Activated CD8-positive, alpha-beta T cell treated with anti-CD3 and anti-CD28 coated beads for 36 hours (primary cell): Measurements from ENCODE around the gene OARD1. TPM values are rescaled to one million over a fixed set of nuclear protein-coding genes. Genes with fewer than 3 reads are reported as not detected.

Source experiments
- ATAC-seq: fragments of 200-7000 bp; cut with Tn5 transposase; one replicate; pipeline ENCODE4 v1.10.0; 2021; ENCODE audit warnings: mild to moderate bottlenecking, moderate library complexity
- CTCF ChIA-PET: fragments of 350-600 bp; sonication (Branson Sonifier 250); formaldehyde crosslinking; loops from one replicate; lab custom pipeline; 2021; ENCODE audit warnings: antibody characterized with exemption; lab: Charles Lee
- POLR2A ChIA-PET: fragments of 350-600 bp; sonication (Branson Sonifier 250); formaldehyde crosslinking; loops from one replicate; lab custom pipeline; 2021; ENCODE audit warnings: antibody characterized with exemption; lab: Charles Lee
- DNase-seq: peaks from one replicate; pipeline ENCODE4 v3.0.0-alpha.2; 2020
- H3K27ac Mint-ChIP-seq: one replicate; pipeline ENCODE4 v1.8.0; 2021; ENCODE audit warnings: mild to moderate bottlenecking, mixed read lengths
- H3K27me3 Mint-ChIP-seq: one replicate; pipeline ENCODE4 v1.8.0; 2021; ENCODE audit warnings: mixed read lengths
- H3K36me3 Mint-ChIP-seq: one replicate; pipeline ENCODE4 v1.8.0; 2021; ENCODE audit warnings: low read depth, mixed read lengths
- H3K4me1 Mint-ChIP-seq: one replicate; pipeline ENCODE4 v1.8.0; 2021; ENCODE audit warnings: low read depth, mixed read lengths
- H3K4me3 Mint-ChIP-seq: one replicate; pipeline ENCODE4 v1.8.0; 2021; ENCODE audit warnings: mild to moderate bottlenecking, moderate library complexity, mixed read lengths
- H3K9me3 Mint-ChIP-seq: one replicate; pipeline ENCODE4 v1.8.0; 2021; ENCODE audit warnings: mixed read lengths
- CTCF ChIP-seq: fragments of 200-600 bp; IDR thresholded peaks from one replicate; pipeline ENCODE4 v1.8.0; 2022; ENCODE audit warnings: antibody characterized with exemption, mild to moderate bottlenecking
- intact Hi-C: fragments of 100-400 bp; cut with micrococcal nuclease; formaldehyde crosslinking; loops from one replicate; pipeline ENCODE4 v1.10.0; 2022
- total RNA-seq, 2 experiments: library from RNA; stranded (reverse); gene quantifications; one replicate each; pipeline ENCODE4 v1.2.3, GENCODE V29; 2021

The OARD1 gene
- total RNA-seq, 2 experiments from 2014 or later: 45.8 to 48.4 TPM

- CTCF ChIA-PET: interaction anchor here (0.7 to 4.3 kb wide), 2 partner anchors 8 to 20 kb away, joined by 3 to 20 read pairs; partner anchors contain the start of gene UNC5CL
- POLR2A ChIA-PET: no interaction called here
- intact Hi-C loops: no loop called here
- Mint-ChIP-seq H3K27me3 (no peaks in the 10 kb centered on the region), H3K4me3 (no peak overlapping the region), H3K27ac (no peak overlapping the region), H3K9me3 (no peaks in the 10 kb centered on the region), H3K4me1 (peaks cover 13% of the 10 kb centered on the region), H3K36me3 (peaks cover 8% of the 10 kb centered on the region)
- no peak for ATAC-seq
- TF ChIP-seq CTCF: no peak
- DNase-seq: no peak
Observed at GRCh38 chr6:41047745-41048732, 24.1 kb downstream of the OARD1 start.

- ATAC-seq (no peak), DNase-seq (no peak)
- Mint-ChIP-seq H3K4me1 (peaks cover 7% of the 10 kb centered on the region), H3K9me3 (no peaks in the 10 kb centered on the region), H3K27me3 (no peaks in the 10 kb centered on the region), H3K27ac (no peak overlapping the region), H3K36me3 (peaks cover 8% of the 10 kb centered on the region), H3K4me3 (no peak overlapping the region)
- POLR2A ChIA-PET: no interaction called here
- TF ChIP-seq CTCF: no peak
- intact Hi-C loops: no loop called here
- CTCF ChIA-PET: interaction anchor here (0.7 to 4.3 kb wide), 3 partner anchors 8 to 19 kb away, joined by 3 to 20 read pairs (median 18); partner anchors contain the start of gene UNC5CL
Observed at GRCh38 chr6:41047306-41047705, 24.9 kb downstream of the OARD1 start.

DNA sequence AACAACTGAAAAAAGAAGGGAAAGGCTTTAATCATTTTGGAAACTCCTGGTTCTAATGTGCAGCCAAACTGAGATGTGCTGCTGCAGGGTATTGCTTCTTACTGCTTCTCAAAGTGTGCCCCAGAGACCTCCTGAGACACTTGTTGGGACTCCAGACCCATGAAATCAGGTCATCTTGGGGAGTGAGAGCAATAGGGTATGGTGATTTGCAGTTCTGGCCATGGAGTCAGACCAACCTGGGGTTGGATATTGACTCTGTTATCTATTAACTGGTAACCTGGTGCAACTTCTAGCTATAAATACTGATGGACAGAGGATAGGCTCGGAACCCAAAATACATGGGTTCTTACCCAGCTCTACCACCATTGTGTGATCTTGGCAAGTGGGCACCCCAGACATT lies 26.1 kb downstream of the OARD1 start:
- no peak overlapping the region for H3K27ac Mint-ChIP-seq
- ATAC-seq (no peak), DNase-seq (no peak)
- H3K27me3 Mint-ChIP-seq: no peaks in the 10 kb centered on the region
- no peak for TF ChIP-seq CTCF
- no peaks in the 10 kb centered on the region for H3K9me3 Mint-ChIP-seq
- ChIA-PET CTCF (interaction anchor here (1.0 to 2.7 kb wide), 4 partner anchors 9 to 137 kb away, joined by 3 to 18 read pairs (median 4); no protein-coding TSS in a partner anchor), POLR2A (interaction anchor here (1.0 kb wide), 1 partner anchor 10 kb away, joined by 3 read pairs; no protein-coding TSS in a partner anchor)
- H3K36me3 Mint-ChIP-seq: peaks cover 2% of the 10 kb centered on the region
- intact Hi-C loops: no loop called here
- H3K4me3 Mint-ChIP-seq: no peak overlapping the region
- H3K4me1 Mint-ChIP-seq: no peaks in the 10 kb centered on the region

DNA sequence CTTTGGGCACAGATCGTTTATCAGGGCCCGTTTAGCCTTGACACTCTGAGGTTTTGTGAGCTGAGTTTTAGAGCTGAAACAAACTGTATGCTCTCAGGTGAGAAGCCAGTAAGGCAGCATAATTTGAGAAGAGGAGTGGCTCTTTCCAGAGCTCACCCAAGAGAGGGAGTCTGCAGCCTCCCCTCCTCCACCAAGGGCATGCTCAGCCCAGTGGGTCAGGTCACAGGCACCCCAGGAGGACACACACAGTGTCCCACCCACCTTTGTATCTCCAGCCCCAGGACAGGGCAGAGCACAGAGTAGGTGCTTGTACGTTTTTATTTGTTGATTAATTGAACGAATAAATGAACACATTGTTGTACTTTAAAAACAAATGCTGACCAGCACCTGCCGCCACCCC lies 26.5 kb downstream of the OARD1 start:
- no peak for TF ChIP-seq CTCF
- CTCF ChIA-PET: interaction anchor here (1.2 to 2.7 kb wide), 3 partner anchors 9 to 137 kb away, joined by 3 to 18 read pairs (median 3); no protein-coding TSS in a partner anchor

More for the DNA sequence above, 26.5 kb downstream of the OARD1 start:
- intact Hi-C loops: no loop called here
- H3K4me3 Mint-ChIP-seq: no peak overlapping the region
- peaks cover 2% of the 10 kb centered on the region for H3K36me3 Mint-ChIP-seq
- no peak overlapping the region for H3K27ac Mint-ChIP-seq
- ATAC-seq: no peak
- peaks cover 4% of the 10 kb centered on the region for H3K4me1 Mint-ChIP-seq
- H3K9me3 Mint-ChIP-seq: no peaks in the 10 kb centered on the region
- POLR2A ChIA-PET: interaction anchor here (1.0 kb wide), 1 partner anchor 17 kb away, joined by 3 read pairs; no protein-coding TSS in a partner anchor
- no peak for DNase-seq
- H3K27me3 Mint-ChIP-seq: no peaks in the 10 kb centered on the region
